Measurements from ENCODE around the gene PHYH.
"Not testable (repeated sequence)": the region's sequence is repeated elsewhere in the genome, so short reads cannot be mapped to it uniquely, and the experiment has no call there.

The PHYH gene

DNA sequence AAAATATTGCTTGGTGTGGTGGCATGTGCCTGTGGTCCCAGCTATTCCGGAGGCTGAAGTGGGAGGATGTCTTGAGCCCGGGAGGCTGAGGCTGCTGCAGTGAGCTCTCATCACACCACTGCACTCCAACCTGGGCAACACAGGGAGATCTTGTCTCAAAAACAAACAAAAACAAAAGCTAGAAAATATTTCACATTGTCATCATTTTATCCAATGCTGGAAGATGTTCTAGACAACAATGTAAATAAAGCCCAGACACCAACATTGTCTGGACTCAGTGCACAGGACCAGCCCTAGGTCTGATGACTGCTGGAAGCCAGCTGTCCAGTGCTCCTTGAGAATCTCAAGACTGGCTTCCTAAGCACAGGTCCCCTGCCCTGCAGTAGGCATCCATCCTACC is 34.7 kb upstream of the PHYH start:
- DNase-seq = no peak
- TF ChIP-seq POLR2A (IDR thresholded peaks at IDR 0.05; ENCODE audit: low read length) (no peak), GATA1 (IDR thresholded peaks at IDR 0.05; ENCODE audit: low read depth, low read length) (no peak)

GRCh38 chr10:13331646-13332045 is 31.8 kb upstream of the PHYH start:
- TF ChIP-seq GATA1 (IDR thresholded peaks at IDR 0.05; ENCODE audit: low read depth, low read length) (no peak), POLR2A (IDR thresholded peaks at IDR 0.05; ENCODE audit: low read length) (no peak)
- no peak for DNase-seq

DNA sequence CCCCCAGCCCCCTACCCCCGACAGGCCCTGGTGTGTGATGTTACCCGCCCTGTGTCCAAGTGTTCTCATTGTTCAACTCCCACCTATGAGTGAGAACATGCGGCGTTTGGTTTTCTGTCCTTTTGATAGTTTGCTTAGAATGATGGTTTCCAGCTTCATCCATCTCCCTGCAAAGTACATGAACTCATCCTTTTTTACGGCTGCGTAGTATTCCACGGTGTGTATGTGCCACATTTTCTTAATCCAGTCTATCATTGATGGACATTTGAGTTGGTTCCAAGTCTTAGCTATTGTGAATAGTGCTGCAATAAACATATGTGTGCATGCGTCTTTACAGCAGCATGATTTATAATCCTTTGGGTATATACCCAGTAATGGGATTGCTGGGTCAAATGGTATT is 31.1 kb upstream of the PHYH start:
- DNase-seq = not testable (repeated sequence)

GRCh38 chr10:13329565-13329964 is 29.7 kb upstream of the PHYH start:
- TF ChIP-seq POLR2A (IDR thresholded peaks at IDR 0.05; ENCODE audit: low read length) = no peak
- TF ChIP-seq GATA1 (IDR thresholded peaks at IDR 0.05; ENCODE audit: low read depth, low read length) = no peak

GRCh38 chr10:13328613-13329012 is 28.7 kb upstream of the PHYH start:
- TF ChIP-seq POLR2A (IDR thresholded peaks at IDR 0.05; ENCODE audit: low read length) = no peak
- no peak for TF ChIP-seq GATA1 (IDR thresholded peaks at IDR 0.05; ENCODE audit: low read depth, low read length)
- DNase-seq = no peak

More at GRCh38 chr10:13329565-13329964, 29.7 kb upstream of the PHYH start:
- DNase-seq = no peak

DNA sequence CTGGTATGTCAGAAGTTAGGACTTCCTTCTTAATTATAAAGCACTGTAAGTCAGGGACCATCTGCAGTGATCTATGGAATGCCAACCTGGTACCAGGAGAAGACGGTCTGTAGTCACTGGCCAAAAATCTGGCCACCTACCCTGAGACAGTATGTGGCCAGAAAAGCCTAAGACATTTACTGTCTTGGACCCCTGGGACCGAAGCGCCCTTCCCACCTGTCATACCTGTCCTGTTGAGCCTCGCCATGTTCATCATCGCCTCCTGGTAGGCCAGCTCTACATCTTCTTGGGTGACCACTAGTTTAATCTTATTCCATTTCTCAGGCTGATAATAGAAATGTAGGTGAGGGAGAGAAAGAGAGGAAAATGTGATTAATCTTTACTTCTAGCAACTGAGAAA is 28.3 kb upstream of the PHYH start:
- no peak for DNase-seq
- TF ChIP-seq POLR2A (IDR thresholded peaks at IDR 0.05; ENCODE audit: low read length) = no peak
- TF ChIP-seq GATA1 (IDR thresholded peaks at IDR 0.05; ENCODE audit: low read depth, low read length) = no peak

- TF ChIP-seq GATA1 (IDR thresholded peaks at IDR 0.05; ENCODE audit: low read depth, low read length) = no peak
- no peak for TF ChIP-seq POLR2A (IDR thresholded peaks at IDR 0.05; ENCODE audit: low read length)
- no peak for DNase-seq
These were observed 27.7 kb upstream of the PHYH start for GRCh38 chr10:13327534-13327933.

DNA sequence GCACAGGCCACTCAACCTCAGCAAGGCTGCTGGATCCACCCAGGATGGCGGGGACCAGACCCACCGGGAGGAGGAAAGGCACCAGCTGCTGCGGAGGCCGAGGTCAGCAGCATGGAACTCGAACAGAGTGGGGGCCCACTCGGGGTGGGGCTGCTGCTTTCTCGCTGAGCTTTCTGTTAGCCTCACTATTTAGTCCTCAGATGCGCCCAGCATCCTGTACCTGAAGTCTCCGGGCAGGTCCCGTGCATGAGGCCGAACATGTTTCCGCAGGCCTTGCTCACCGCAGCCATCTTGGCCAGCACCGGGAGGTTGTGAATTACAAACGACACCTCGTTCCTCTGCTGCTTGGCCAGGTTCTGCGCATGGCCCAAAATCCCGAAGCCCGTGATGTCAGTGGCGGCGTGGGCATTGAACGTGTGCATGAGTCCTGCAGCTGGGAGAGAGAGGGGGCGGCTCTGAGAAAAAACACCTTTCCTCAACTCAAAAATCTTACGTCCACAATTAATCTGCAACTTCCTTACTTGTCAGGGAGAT is 22.8 kb upstream of the PHYH start:
- DNase-seq = no peak
- TF ChIP-seq GATA1 (IDR thresholded peaks at IDR 0.05; ENCODE audit: low read depth, low read length) = no peak
- no peak for TF ChIP-seq POLR2A (IDR thresholded peaks at IDR 0.05; ENCODE audit: low read length)

GRCh38 chr10:13321576-13321975 is 21.7 kb upstream of the PHYH start:
- TF ChIP-seq POLR2A (IDR thresholded peaks at IDR 0.05; ENCODE audit: low read length) (no peak), GATA1 (IDR thresholded peaks at IDR 0.05; ENCODE audit: low read depth, low read length) (no peak)
- no peak for DNase-seq

DNA sequence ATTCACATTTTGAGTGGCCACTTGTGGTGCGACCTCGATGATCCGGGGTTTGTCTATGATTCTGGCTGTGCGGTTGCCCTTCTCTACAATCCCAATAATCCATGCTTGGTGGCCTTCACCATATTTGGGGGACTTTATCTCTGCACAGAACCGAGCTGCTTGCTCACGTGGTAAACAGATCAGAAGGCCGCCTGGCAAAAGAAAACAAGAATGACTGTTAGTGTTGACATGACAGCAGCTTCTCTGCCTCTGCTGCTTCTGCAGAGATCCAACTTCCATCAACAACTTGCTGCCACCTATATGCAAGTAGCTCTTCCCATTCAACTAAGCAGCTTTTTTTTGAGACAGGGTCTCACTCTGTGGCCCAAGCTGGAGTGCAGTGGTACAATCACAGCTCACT is 19.3 kb upstream of the PHYH start:
- no peak for DNase-seq
- TF ChIP-seq POLR2A (IDR thresholded peaks at IDR 0.05; ENCODE audit: low read length) = no peak
- TF ChIP-seq GATA1 (IDR thresholded peaks at IDR 0.05; ENCODE audit: low read depth, low read length) = no peak

GRCh38 chr10:13317474-13317873 is 17.6 kb upstream of the PHYH start:
- TF ChIP-seq GATA1 (IDR thresholded peaks at IDR 0.05; ENCODE audit: low read depth, low read length) = no peak
- TF ChIP-seq POLR2A (IDR thresholded peaks at IDR 0.05; ENCODE audit: low read length) = no peak
- no peak for DNase-seq

DNA sequence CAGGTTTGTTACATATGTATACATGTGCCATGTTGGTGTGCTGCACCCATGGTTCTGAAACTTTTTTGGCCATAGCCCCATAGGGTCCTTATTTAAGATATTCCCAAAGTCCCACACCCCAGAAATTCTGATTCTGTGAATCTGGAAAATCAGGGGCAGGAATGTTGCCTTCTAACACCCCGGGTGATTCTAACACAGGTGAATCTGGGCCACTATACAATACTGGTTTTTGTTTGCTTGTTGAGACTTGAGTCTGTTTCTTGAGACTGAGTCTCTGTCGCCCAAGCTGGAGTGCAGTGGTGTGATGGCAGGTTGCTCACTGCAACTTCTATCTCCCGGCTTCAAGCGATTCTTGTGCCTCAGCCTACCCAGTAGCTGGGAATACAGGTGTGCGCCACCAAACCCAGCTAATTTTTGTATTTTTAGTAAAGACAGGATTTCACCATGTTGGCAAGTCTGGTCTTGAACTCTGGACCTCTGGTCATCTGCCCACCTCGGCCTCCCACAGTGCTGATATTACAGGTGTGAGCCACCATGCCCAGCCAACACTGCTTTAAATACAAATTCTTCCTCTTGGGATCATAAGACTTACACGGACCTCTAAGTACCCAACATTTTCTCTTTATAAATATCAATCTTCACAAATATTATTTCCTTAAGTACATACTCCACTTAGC is 16.9 kb upstream of the PHYH start:
- no peak for TF ChIP-seq GATA1 (IDR thresholded peaks at IDR 0.05; ENCODE audit: low read depth, low read length)
- no peak for TF ChIP-seq POLR2A (IDR thresholded peaks at IDR 0.05; ENCODE audit: low read length)
- DNase-seq = no peak

- DNase-seq = no peak
- TF ChIP-seq GATA1 (IDR thresholded peaks at IDR 0.05; ENCODE audit: low read depth, low read length) = no peak
- TF ChIP-seq POLR2A (IDR thresholded peaks at IDR 0.05; ENCODE audit: low read length) = no peak
These were observed 15.5 kb upstream of the PHYH start for GRCh38 chr10:13315361-13315760.

- DNase-seq = no peak
- TF ChIP-seq GATA1 (IDR thresholded peaks at IDR 0.05; ENCODE audit: low read depth, low read length) (no peak), POLR2A (IDR thresholded peaks at IDR 0.05; ENCODE audit: low read length) (no peak)
These were observed 11.3 kb upstream of the PHYH start for GRCh38 chr10:13311177-13311575.

GRCh38 chr10:13310518-13311176 is 10.8 kb upstream of the PHYH start:
- no peak for TF ChIP-seq GATA1 (IDR thresholded peaks at IDR 0.05; ENCODE audit: low read depth, low read length)
- no peak for TF ChIP-seq POLR2A (IDR thresholded peaks at IDR 0.05; ENCODE audit: low read length)
- DNase-seq = no peak
